Measurements from ENCODE around the gene CCDC89.
"Not testable (repeated sequence)": the region's sequence is repeated elsewhere in the genome, so short reads cannot be mapped to it uniquely, and the experiment has no call there.

CCDC89 gene

DNA sequence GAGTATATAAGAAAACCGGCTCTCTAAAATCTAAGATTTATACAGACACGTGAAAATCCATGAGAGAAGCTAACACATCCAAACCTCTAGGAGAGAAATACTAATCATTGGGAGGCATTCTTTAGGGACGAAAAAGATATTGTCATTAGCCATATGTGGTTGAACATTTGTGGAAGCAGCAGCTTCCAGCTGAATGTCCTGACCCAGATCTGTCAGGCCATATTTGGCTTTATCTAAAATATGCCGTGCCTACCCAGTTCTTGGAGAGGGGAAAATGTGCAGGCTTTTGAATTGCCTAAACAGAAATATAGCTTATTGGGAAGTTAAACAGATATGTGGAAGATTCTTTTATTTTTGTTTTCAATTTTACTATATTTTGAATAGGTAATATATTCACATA is 6.4 kb downstream of the CCDC89 start:
- no peak for DNase-seq (ENCODE audit: low spot score)
- TF ChIP-seq, protein P1, sequence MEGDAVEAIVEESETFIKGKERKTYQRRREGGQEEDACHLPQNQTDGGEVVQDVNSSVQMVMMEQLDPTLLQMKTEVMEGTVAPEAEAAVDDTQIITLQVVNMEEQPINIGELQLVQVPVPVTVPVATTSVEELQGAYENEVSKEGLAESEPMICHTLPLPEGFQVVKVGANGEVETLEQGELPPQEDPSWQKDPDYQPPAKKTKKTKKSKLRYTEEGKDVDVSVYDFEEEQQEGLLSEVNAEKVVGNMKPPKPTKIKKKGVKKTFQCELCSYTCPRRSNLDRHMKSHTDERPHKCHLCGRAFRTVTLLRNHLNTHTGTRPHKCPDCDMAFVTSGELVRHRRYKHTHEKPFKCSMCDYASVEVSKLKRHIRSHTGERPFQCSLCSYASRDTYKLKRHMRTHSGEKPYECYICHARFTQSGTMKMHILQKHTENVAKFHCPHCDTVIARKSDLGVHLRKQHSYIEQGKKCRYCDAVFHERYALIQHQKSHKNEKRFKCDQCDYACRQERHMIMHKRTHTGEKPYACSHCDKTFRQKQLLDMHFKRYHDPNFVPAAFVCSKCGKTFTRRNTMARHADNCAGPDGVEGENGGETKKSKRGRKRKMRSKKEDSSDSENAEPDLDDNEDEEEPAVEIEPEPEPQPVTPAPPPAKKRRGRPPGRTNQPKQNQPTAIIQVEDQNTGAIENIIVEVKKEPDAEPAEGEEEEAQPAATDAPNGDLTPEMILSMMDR (IDR thresholded peaks at IDR 0.05; ENCODE audit: borderline replicate concordance, control extremely low read depth, extremely low read depth, insufficient read depth, missing control alignments): no peak
- in situ Hi-C loops (cut with MboI; ENCODE audit: low sequenced_read_pairs, unreplicated experiment): no loop called here

DNA sequence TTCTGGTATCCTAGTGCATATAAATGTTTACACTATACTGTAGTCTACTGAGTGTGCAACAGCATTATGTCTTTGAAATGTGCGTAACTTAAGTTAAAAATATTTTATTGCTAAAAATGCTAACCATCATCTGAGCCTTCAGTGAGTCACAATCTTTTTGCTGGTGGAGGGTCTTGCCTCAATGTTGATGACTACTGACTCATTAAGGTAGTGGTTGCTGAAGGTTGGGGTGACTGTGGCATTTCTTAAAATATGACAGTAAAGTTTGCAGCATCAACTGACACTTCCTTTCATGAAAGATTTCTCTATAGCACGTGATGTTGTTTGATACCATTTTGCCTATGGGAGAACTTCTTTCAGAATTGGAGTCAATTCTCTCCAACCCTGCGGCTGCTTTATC is 12.6 kb downstream of the CCDC89 start:
- in situ Hi-C loops (cut with MboI; ENCODE audit: low sequenced_read_pairs, unreplicated experiment): no loop called here
- TF ChIP-seq, protein P1 (IDR thresholded peaks at IDR 0.05; ENCODE audit: borderline replicate concordance, control extremely low read depth, extremely low read depth, insufficient read depth, missing control alignments): no peak
- DNase-seq (ENCODE audit: low spot score): no peak

DNA sequence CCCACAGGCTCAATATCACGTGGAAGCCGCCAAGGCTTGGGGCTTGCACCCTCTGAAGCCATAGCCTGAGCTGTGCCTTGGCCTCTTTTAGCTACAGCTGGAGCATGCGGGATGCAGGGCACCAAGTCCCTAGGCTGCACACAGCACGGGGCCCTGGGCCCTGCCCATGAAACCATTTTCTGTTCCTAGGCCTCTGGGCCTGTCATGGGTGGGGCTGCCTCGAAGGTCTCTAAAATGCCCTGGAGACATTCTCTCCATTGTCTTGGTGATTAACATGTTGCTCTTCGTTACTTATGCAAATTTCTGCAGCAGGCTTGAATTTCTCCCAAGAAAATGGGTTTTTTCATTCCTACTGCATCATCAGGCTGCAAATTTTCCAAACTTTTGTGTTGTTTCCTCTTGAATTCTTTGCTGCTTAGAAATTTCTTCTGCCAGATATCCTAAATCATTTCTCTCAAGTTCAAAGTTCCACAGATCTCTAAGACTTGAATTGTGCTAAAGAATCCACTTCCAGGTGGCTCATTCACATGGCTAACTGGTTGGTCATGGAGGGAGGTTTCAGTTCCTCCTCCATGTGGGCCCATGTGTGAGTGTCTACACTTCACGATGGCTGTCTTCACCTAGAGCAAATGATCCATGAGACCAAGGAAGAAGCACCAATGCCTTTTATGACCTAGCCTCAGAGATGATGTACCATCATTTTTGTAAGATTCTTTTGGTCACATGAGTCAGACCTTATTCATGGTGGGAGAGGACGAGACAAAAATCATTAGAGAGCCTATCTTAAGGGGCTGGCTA is 13.7 kb downstream of the CCDC89 start:
- TF ChIP-seq, protein P1 (IDR thresholded peaks at IDR 0.05; ENCODE audit: borderline replicate concordance, control extremely low read depth, extremely low read depth, insufficient read depth, missing control alignments): no peak
- DNase-seq (ENCODE audit: low spot score): no peak
- in situ Hi-C loops (cut with MboI; ENCODE audit: low sequenced_read_pairs, unreplicated experiment): no loop called here

DNA sequence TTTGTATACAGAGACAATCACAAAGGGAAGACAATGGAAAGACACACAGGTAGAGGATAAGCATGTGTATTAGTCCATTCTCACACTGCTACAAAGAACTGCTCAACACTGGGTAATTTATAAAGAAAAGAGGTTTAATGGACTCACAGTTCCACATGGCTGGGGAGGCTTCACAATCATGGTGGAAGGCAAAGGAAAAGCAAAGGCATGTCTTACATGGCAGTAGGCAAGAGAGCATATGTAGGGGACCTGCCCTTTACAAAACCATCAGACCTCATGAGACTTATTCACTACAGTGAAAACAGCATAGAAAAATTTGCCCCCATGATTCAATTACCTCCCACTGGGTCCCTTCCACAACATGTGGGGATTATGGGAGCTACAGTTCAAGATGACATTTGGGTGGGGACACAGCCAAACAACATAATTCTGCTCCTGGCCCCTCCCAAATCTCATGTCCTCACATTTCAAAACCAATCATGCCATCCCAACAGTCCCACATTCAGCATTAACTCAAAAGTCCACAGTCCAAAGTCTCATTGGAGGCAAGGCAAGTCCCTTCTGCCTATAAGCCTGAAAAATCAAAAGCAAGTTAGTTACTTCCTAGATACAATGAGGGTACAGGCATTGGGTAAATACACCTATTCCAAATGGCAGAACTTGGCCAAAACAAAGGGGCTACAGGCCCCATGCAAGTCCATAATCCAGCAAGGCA is 14.9 kb downstream of the CCDC89 start:
- DNase-seq (ENCODE audit: low spot score); in situ Hi-C loops (cut with MboI; ENCODE audit: low sequenced_read_pairs, unreplicated experiment): not testable (repeated sequence)

DNA sequence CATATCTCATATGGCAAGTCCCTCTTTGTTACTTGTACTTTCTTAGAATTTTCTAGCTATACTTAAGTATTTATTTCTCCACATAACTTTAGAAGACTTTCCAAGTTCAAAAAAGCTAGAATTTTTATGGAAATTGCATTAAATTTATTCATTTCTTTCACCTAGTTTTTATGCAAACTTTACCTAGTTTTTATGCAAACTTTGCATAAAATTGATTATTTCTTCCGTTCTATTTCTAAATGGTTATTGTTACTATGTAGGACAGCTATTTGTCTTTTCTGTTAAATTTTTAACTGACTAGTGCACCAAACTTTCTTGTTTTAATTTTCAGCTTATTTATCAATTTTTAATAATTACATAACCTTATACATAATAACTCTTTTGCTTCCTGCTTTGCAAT is 17.8 kb downstream of the CCDC89 start:
- TF ChIP-seq, protein P1 (IDR thresholded peaks at IDR 0.05; ENCODE audit: borderline replicate concordance, control extremely low read depth, extremely low read depth, insufficient read depth, missing control alignments): no peak
- in situ Hi-C loops (cut with MboI; ENCODE audit: low sequenced_read_pairs, unreplicated experiment): no loop called here
- no peak for DNase-seq (ENCODE audit: low spot score)

DNA sequence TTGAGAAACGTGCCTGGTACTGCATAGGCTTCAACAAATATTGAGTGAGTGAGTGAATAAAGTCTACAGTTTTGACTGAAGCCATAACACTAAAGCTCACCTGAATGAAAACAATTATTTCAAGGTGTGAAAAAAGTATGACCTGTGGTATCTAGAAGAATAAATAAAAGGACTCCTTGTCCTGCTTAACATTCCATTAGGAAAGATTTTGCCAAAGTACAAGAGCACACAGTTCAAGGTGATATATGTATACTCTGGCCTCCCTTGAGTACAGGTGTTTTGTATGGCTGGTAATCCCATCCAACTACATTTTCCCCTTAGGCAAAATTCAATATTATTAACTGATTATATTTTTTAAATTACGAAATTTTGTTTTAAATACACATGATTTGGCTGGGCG is 19.3 kb downstream of the CCDC89 start:
- TF ChIP-seq, protein P1 (IDR thresholded peaks at IDR 0.05; ENCODE audit: borderline replicate concordance, control extremely low read depth, extremely low read depth, insufficient read depth, missing control alignments): no peak
- no peak for DNase-seq (ENCODE audit: low spot score)
- in situ Hi-C loops (cut with MboI; ENCODE audit: low sequenced_read_pairs, unreplicated experiment): no loop called here

DNA sequence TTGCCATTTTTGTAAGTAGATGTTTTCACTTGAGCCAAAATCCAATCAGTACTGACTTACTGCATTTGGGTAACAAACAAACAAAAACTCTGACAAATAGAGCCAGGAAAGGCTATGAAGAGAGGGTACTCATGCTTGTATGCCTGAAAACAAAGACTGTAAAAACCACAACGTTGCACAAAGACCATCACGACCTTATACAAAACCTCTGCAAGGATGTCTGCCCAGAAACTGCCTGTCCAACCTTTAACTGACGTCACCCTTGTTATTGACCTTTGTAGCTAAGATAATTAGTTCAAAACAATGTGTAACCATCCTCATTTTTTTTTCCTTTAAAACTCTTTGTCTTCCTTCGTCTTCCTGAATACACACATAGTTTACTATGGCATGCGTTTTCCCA is 20.3 kb downstream of the CCDC89 start:
- DNase-seq (ENCODE audit: low spot score): no peak
- TF ChIP-seq, protein P1 (IDR thresholded peaks at IDR 0.05; ENCODE audit: borderline replicate concordance, control extremely low read depth, extremely low read depth, insufficient read depth, missing control alignments): no peak
- in situ Hi-C loops (cut with MboI; ENCODE audit: low sequenced_read_pairs, unreplicated experiment): no loop called here
